SK-N-SH treated with all-trans-retinoic acid at 6 μM for 48 hours (cell line): ENCODE results near the gene DDT.
"Not testable (repeated sequence)": the region's sequence is repeated elsewhere in the genome, so short reads cannot be mapped to it uniquely, and the experiment has no call there.

ENCODE experiments used
- CSRNP3 ChIP-seq: fragments of 250-450 bp; sonication (Bioruptor Pico); IDR thresholded peaks from 2 replicates; pipeline ENCODE4 v1.5.1; 2021; ENCODE audit warnings: mild to moderate bottlenecking, moderate library complexity
- TCF4 ChIP-seq: fragments of 250-450 bp; sonication (Bioruptor Pico); IDR thresholded peaks from 2 replicates; pipeline ENCODE4 v1.8.0; 2021; ENCODE audit warnings: mild to moderate bottlenecking, moderate library complexity, borderline replicate concordance
- ZFP3 ChIP-seq: fragments of 250-450 bp; sonication (Bioruptor Pico); IDR thresholded peaks from 2 replicates; pipeline ENCODE4 v1.5.0; 2020; ENCODE audit warnings: mild to moderate bottlenecking, moderate library complexity
- ZNF565 ChIP-seq: fragments of 450-650 bp; formaldehyde crosslinking; conservative IDR thresholded peaks from 2 replicates; pipeline ENCODE4 v1.5.0; 2020; ENCODE audit warnings: low read depth, mild to moderate bottlenecking, moderate library complexity

DNA sequence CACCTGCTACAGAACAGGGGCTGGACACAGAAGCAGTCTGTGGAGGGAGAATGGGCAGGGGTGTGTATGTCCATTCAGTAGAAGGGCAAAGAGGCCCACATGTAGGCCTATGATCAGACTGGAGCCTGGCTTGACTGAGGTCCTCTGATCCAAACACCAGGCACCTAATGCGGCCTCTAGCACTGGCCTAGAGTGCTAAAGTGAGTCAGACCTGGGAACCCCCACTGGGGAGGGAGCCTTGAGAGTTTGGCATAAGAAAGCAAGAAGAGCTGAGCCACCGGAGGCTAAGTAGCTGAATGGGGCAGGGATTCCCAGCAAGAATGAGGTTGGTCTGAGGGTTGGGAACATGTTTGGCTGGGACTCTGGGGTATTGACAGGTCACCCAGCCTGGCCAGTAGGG lies 22.9 kb downstream of the DDT start:
- TF ChIP-seq TCF4 (CRISPR knock-in tag); CSRNP3; ZNF565 (CRISPR knock-in tag); ZFP3 (CRISPR knock-in tag): not testable (repeated sequence)
